H9 (cell line): Measurements from ENCODE around the gene BACE1-AS. TPM values are rescaled to one million over a fixed set of nuclear protein-coding genes. Genes with fewer than 3 reads are reported as not detected.

Experiments
- DNase-seq: peaks from one replicate; pipeline ENCODE4 v3.0.0-alpha.2; 2017
- H2AFZ ChIP-seq: one replicate; pipeline ENCODE4 v1.6.1; 2013; ENCODE audit warnings: mild to moderate bottlenecking, low read length, control low read depth, moderate library complexity
- H2AK5ac ChIP-seq: 2 replicates; pipeline ENCODE4 v1.6.1; 2013; ENCODE audit warnings: low read length, control low read depth, mixed read lengths; ENCODE audit not compliant: insufficient read length
- H2BK120ac ChIP-seq: one replicate; pipeline ENCODE4 v1.6.1; 2013; ENCODE audit warnings: low read depth, mild to moderate bottlenecking, low read length, control low read depth, inconsistent platforms; ENCODE audit not compliant: poor library complexity, severe bottlenecking
- H2BK12ac ChIP-seq: 2 replicates; pipeline ENCODE4 v1.6.1; 2013; ENCODE audit warnings: low read length, control low read depth, mixed read lengths, low read depth; ENCODE audit not compliant: insufficient read length
- H2BK15ac ChIP-seq: 2 replicates; pipeline ENCODE4 v1.6.1; 2013; ENCODE audit warnings: low read depth, low read length, control low read depth
- H2BK20ac ChIP-seq: one replicate; pipeline ENCODE4 v1.6.1; 2013; ENCODE audit warnings: low read depth, mild to moderate bottlenecking, low read length, control low read depth, inconsistent platforms; ENCODE audit not compliant: poor library complexity, severe bottlenecking
- H2BK5ac ChIP-seq: 2 replicates; pipeline ENCODE4 v1.6.1; 2013; ENCODE audit warnings: low read length, control low read depth, mixed read lengths; ENCODE audit not compliant: insufficient read length
- H3K14ac ChIP-seq: 2 replicates; pipeline ENCODE4 v1.6.1; 2013; ENCODE audit warnings: low read length, control low read depth; ENCODE audit not compliant: insufficient read depth
- H3K18ac ChIP-seq: 2 replicates; pipeline ENCODE4 v1.6.1; 2013; ENCODE audit warnings: low read depth, mild to moderate bottlenecking, mixed read lengths, low read length, control low read depth; ENCODE audit not compliant: insufficient read length
- H3K23ac ChIP-seq: 2 replicates; pipeline ENCODE4 v1.6.1; 2013; ENCODE audit warnings: low read length, control low read depth, mixed read lengths, low read depth; ENCODE audit not compliant: insufficient read length
- H3K23me2 ChIP-seq: 2 replicates; pipeline ENCODE4 v1.6.1; 2013; ENCODE audit warnings: low read depth, mild to moderate bottlenecking, mixed read lengths, low read length, control low read depth; ENCODE audit not compliant: insufficient read length, poor library complexity, severe bottlenecking
- H3K27ac ChIP-seq: 2 replicates; pipeline ENCODE4 v1.5.1; 2013; ENCODE audit warnings: low read length, control low read depth, mixed read lengths, low read depth; ENCODE audit not compliant: insufficient read length
- H3K27me3 ChIP-seq: 2 replicates; pipeline ENCODE4 v1.6.1; 2013; ENCODE audit warnings: low read length, control low read depth, inconsistent platforms; ENCODE audit not compliant: insufficient read depth
- H3K4ac ChIP-seq: 2 replicates; pipeline ENCODE4 v1.6.1; 2013; ENCODE audit warnings: low read depth, mild to moderate bottlenecking, control low read depth, inconsistent platforms, low read length, moderate library complexity
- H3K4me1 ChIP-seq: 2 replicates; pipeline ENCODE4 v1.6.1; 2013; ENCODE audit warnings: low read length, control low read depth, inconsistent platforms; ENCODE audit not compliant: insufficient read depth
- H3K4me2 ChIP-seq: 2 replicates; pipeline ENCODE4 v1.6.1; 2013; ENCODE audit warnings: low read length, control low read depth, mixed read lengths; ENCODE audit not compliant: insufficient read length, insufficient read depth
- H3K56ac ChIP-seq: 2 replicates; pipeline ENCODE4 v1.6.1; 2013; ENCODE audit warnings: low read depth, mild to moderate bottlenecking, mixed read lengths, low read length, control low read depth; ENCODE audit not compliant: insufficient read length
- H3K79me1 ChIP-seq: 2 replicates; pipeline ENCODE4 v1.6.1; 2013; ENCODE audit warnings: low read depth, mild to moderate bottlenecking, moderate library complexity, low read length, control low read depth, inconsistent platforms; ENCODE audit not compliant: insufficient read depth, poor library complexity, severe bottlenecking
- H3K79me2 ChIP-seq: 2 replicates; pipeline ENCODE4 v1.6.1; 2013; ENCODE audit warnings: low read length, control low read depth, inconsistent platforms; ENCODE audit not compliant: insufficient read depth
- H3K9ac ChIP-seq: 2 replicates; pipeline ENCODE4 v1.6.1; 2013; ENCODE audit warnings: low read length, control low read depth, mixed read lengths; ENCODE audit not compliant: insufficient read length; ENCODE audit errors: extremely low read depth
- H3K9me3 ChIP-seq: one replicate; pipeline ENCODE4 v1.6.1; 2013; ENCODE audit warnings: low read depth, low read length, inconsistent platforms; ENCODE audit not compliant: control insufficient read depth
- H3T11ph ChIP-seq: one replicate; pipeline ENCODE4 v1.6.1; 2013; ENCODE audit warnings: mild to moderate bottlenecking, low read length, control low read depth, inconsistent platforms
- H4K20me1 ChIP-seq: one replicate; pipeline ENCODE4 v1.6.1; 2013; ENCODE audit not compliant: control insufficient read depth, insufficient read length, insufficient read depth
- H4K5ac ChIP-seq: 2 replicates; pipeline ENCODE4 v1.6.1; 2013; ENCODE audit warnings: low read depth, mild to moderate bottlenecking, mixed read lengths, low read length, control low read depth; ENCODE audit not compliant: insufficient read length
- H4K8ac ChIP-seq: replicated peaks from 2 replicates; pipeline ENCODE4 v1.6.1; 2013; ENCODE audit warnings: low read length, control low read depth, mixed read lengths, low read depth; ENCODE audit not compliant: insufficient read length
- H4K91ac ChIP-seq: 2 replicates; pipeline ENCODE4 v1.6.1; 2013; ENCODE audit warnings: low read depth, mild to moderate bottlenecking, moderate library complexity, mixed read lengths, low read length, control low read depth; ENCODE audit not compliant: insufficient read length
- H3K27ac Mint-ChIP-seq, 3 experiments: 2 replicates in 2 of 3; 3 replicates in 1 of 3; pipeline ENCODE4 v1.8.0; 2020 to 2021; ENCODE audit warnings: mixed read lengths in 3 of 3, mild to moderate bottlenecking in 1 of 3, moderate library complexity in 1 of 3
- H3K27me3 Mint-ChIP-seq: 2 replicates; pipeline ENCODE4 v1.8.0; 2021; ENCODE audit warnings: low read depth, mild to moderate bottlenecking, moderate library complexity, mixed read lengths
- H3K36me3 Mint-ChIP-seq, 3 experiments: 2 replicates in 2 of 3; 3 replicates in 1 of 3; pipeline ENCODE4 v1.8.0; 2020 to 2021; ENCODE audit warnings: low read depth in 3 of 3, mixed read lengths in 3 of 3; ENCODE audit not compliant: insufficient read depth in 1 of 3
- H3K4me1 Mint-ChIP-seq, 2 experiments: 2 replicates each; pipeline ENCODE4 v1.8.0; 2020; ENCODE audit warnings: mixed read lengths in 2 of 2
- H3K4me3 Mint-ChIP-seq, 2 experiments: 2 replicates in 1 of 2; 3 replicates in 1 of 2; pipeline ENCODE4 v1.8.0; 2020 to 2021; ENCODE audit warnings: mild to moderate bottlenecking in 2 of 2, mixed read lengths in 2 of 2, moderate library complexity in 1 of 2
- H3K9me3 Mint-ChIP-seq, 2 experiments: 2 replicates in 1 of 2; 3 replicates in 1 of 2; pipeline ENCODE4 v1.8.0; 2020; ENCODE audit warnings: mild to moderate bottlenecking in 2 of 2, mixed read lengths in 2 of 2, moderate library complexity in 1 of 2
- WGBS: extraction: QIAGEN DNeasy Blood & Tissue Kit; methylation state at CpG from one replicate; pipeline ENCODE4 v1.1.7; 2013; ENCODE audit warnings: missing lambda C conversion rate, low lambda C conversion rate, mixed read lengths; ENCODE audit not compliant: insufficient read length; ENCODE audit errors: extremely low coverage; 5-methylcytosine and 5-hydroxymethylcytosine counted together
- total RNA-seq: library from RNA; stranded (reverse); gene quantifications from 2 replicates; pipeline ENCODE4 v1.2.1, GENCODE V29; 2021
- TF ChIP-seq, protein P1 (sequence below): fragments of 200-600 bp; sonication (generic); conservative IDR thresholded peaks from 3 replicates; pipeline ENCODE4 v1.8.0; 2021; ENCODE audit warnings: antibody characterized with exemption, mild to moderate bottlenecking

The BACE1-AS gene
- total RNA-seq, 1 experiment from 2014 or later = 9.9 TPM

DNA sequence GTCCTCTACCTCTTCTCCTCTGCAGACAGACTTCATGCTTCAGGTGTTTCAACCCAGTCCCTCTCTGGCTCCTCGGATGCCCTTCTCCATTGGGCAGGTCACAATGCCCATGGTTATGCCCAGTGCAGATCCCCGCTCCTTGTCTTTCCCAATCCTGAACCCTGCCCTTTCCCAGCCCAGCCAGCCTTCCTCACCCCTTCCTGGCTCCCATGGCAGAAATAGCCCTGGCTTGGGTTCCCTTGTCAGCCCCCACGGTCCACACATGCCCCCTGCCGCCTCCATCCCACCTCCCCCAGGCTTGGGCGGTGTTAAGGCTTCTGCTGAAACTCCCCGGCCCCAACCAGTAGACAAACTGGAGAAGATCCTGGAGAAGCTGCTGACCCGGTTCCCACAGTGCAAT, 9.3 kb upstream of the BACE1-AS start:
- H3K79me2 ChIP-seq = no peaks in the 10 kb centered on the region
- H3K9ac ChIP-seq = no peak overlapping the region
- no peak overlapping the region for H2AK5ac ChIP-seq
- Mint-ChIP-seq H3K9me3 (no peaks in the 10 kb centered on the region), H3K27me3 (no peaks in the 10 kb centered on the region), H3K4me3 (no peak overlapping the region), H3K4me1 (peaks cover 0 to 2% of the 10 kb centered on the region in 2 experiments; a peak in 1 of 4 replicates), H3K36me3 (peaks cover 21 to 64% (median 53%) of the 10 kb centered on the region in 3 experiments; a peak in 6 of 7 replicates), H3K27ac (no peak overlapping the region)
- no peak overlapping the region for H3K56ac ChIP-seq
- H3K23ac ChIP-seq = no peak overlapping the region
- H3T11ph ChIP-seq = no peak overlapping the region
- no peak overlapping the region for H4K5ac ChIP-seq
- H2BK5ac ChIP-seq = no peak overlapping the region
- no peak overlapping the region for H4K91ac ChIP-seq
- no peak overlapping the region for H3K18ac ChIP-seq
- no peak overlapping the region for H4K8ac ChIP-seq
- no peak overlapping the region for H3K4ac ChIP-seq
- no peaks in the 10 kb centered on the region for H3K23me2 ChIP-seq
- H4K20me1 ChIP-seq = no peaks in the 10 kb centered on the region
- no CpG with 5 or more reads among the region's 7 CpGs for WGBS
- H3K4me1 ChIP-seq = no peaks in the 10 kb centered on the region
- no peaks in the 10 kb centered on the region for H3K27me3 ChIP-seq
- no peak overlapping the region for H2BK15ac ChIP-seq
- TF ChIP-seq, protein P1, sequence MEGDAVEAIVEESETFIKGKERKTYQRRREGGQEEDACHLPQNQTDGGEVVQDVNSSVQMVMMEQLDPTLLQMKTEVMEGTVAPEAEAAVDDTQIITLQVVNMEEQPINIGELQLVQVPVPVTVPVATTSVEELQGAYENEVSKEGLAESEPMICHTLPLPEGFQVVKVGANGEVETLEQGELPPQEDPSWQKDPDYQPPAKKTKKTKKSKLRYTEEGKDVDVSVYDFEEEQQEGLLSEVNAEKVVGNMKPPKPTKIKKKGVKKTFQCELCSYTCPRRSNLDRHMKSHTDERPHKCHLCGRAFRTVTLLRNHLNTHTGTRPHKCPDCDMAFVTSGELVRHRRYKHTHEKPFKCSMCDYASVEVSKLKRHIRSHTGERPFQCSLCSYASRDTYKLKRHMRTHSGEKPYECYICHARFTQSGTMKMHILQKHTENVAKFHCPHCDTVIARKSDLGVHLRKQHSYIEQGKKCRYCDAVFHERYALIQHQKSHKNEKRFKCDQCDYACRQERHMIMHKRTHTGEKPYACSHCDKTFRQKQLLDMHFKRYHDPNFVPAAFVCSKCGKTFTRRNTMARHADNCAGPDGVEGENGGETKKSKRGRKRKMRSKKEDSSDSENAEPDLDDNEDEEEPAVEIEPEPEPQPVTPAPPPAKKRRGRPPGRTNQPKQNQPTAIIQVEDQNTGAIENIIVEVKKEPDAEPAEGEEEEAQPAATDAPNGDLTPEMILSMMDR = no peak
- no peak overlapping the region for H3K27ac ChIP-seq
- no peak overlapping the region for H2BK120ac ChIP-seq
- no peak overlapping the region for H2BK20ac ChIP-seq
- H3K4me2 ChIP-seq = no peak overlapping the region
- no peak overlapping the region for H2AFZ ChIP-seq
- no peak overlapping the region for H2BK12ac ChIP-seq
- no peaks in the 10 kb centered on the region for H3K79me1 ChIP-seq
- no peaks in the 10 kb centered on the region for H3K9me3 ChIP-seq
- no peak for DNase-seq
- H3K14ac ChIP-seq = no peak overlapping the region
